HG03045 (cell line): Measurements from ENCODE around the gene IFNAR1.
A peak's percentile ranks its signal among the peaks of the same experiment; 100 is the strongest.
"Not testable (repeated sequence)": the region's sequence is repeated elsewhere in the genome, so short reads cannot be mapped to it uniquely, and the experiment has no call there.

Experiments
- ATAC-seq: cut with Tn5 transposase; IDR thresholded peaks from one replicate; pipeline ENCODE4 v1.9.1; 2021; ENCODE audit warnings: mild to moderate bottlenecking, moderate library complexity; ENCODE audit not compliant: unreplicated experiment

Gene IFNAR1

DNA sequence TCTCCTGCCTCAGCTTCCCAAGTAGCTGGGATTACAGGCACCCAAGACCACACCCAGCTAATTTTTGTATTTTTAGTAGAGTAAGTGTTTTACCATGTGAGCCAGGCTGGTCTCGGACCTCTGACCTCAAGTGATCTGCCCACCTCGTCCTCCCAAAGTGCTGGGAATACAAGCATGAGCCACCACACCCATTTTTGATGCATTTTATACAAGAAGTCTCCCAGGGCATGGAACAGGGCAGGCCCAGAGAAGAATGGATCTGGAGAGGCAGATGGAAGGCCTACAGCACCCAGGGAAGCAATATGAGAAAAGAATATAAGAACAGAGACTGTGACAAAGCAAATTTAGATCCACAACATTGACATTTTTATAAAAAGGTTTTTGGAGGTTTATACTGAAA is 18.8 kb upstream of the IFNAR1 start:
- no peak for ATAC-seq

DNA sequence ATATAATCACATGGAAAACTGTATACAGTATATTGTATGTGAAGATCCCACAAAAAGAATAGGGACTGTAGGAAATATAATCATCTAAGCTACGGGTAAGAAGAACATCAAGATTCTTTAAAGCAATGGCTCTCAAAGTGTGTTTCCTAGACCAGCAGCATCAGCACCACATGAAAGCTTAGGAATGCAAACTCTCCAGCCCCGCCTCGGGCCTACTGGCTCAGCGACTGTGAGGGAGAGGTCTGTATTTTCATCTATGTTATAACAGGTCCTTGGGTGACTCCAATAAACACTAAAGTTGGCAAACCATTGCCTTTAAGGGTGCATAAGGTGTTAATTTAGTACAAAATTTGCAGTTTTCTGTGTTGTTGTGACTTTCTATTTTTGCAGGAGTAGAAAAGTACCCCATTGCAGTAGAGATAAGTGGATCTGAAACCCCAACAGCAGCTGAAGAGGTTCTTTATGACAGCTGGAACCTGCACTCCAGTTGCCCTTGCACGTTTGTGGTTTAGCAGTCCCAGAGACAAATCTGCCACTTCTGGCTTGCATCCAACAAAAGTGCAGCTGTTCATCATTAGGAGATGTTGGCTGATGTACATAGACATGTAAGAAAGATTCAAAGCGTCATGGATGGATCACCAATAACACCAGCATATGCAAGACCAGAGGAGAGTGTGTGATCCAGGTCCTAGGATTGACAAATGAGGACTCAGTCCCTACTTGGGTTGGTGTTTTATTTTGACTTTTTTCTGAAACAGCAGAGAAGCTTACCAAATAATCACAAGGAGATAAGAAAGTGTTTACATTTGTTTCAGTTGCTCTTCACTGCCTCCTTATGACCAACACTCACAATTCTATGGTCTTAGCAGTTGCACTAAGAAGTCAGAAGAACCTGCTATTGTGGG is 15.9 kb upstream of the IFNAR1 start:
- peak; percentile 76 for ATAC-seq

DNA sequence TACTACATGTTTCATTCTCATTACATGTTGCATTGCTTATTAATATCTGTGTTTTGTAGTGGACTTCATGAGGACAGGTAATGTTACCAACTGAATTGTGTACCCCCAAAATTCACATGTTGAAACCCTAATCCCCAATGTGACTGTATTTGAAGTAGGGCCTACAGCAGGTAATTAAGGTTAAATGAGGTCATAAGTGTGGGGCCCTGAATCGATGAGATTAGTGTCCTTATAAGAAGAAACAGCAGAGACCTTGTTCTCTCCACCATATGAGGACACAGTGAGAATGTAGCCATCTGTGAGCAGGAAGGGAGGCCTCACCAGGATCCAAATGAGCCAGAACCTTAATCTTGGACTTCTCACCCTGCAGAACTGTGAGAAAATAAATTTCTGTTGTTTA is 15.0 kb upstream of the IFNAR1 start:
- no peak for ATAC-seq

GRCh38 chr21:33312121-33312520 is 12.6 kb upstream of the IFNAR1 start:
- ATAC-seq = no peak

GRCh38 chr21:33313183-33313582 is 11.6 kb upstream of the IFNAR1 start:
- ATAC-seq = no peak

DNA sequence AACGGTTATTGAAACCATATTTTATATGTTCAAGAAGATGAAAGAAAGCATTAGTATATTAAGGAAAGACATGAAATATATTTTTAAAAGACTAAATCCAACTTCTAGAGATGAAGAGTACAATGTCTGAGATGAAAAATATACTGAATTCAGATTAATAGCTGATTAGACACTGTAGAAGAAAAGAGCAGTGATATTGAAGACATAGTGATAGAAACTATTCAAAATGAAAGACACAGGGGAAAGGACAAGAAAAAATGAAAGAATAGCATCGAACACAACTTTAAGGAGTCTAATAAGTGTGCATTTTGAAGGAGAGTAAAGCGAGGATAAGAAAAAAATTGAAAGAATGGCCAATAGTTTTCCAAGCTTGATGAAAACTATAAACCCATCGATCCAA is 11.2 kb upstream of the IFNAR1 start:
- ATAC-seq = no peak

DNA sequence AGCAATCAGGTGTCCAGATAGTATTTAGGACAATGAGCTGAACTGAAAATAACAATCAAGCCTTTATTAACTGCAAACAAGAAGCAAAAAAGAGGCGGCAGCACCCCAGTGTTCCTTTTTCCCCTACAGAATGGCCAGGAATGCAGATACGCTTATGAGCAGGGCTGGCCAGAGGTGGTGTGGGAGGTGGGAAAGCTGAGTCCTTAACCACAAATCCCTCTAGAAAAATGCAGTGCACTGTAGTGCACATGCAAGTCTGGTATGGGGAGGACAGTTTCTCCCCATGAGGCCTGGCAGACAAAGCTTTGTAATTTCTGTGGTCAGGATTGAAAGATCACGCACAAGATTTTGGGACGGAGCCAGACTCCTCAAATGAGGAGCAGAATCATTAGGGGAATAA is 10.7 kb upstream of the IFNAR1 start:
- ATAC-seq = no peak

- ATAC-seq = no peak
Observed at GRCh38 chr21:33315946-33316710, 8.6 kb upstream of the IFNAR1 start.

DNA sequence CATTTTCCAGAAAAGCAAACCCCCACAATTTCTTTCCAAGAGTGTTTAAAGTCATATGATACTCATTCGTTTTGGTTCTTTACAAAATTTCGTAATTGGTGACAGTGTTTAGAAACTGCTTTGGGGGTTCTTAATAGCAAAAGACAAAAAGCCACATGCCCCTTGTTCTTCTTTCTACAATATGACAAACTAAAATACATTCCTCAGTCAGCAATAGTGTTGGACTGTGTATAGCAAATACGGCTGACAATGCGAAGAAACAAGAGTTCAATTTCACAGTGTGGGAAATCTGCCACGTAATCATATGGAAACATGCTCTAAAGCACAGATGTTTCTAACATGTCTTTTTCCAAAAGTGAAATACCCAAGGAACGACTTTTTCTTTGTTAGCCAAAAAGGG is 7.6 kb upstream of the IFNAR1 start:
- no peak for ATAC-seq

GRCh38 chr21:33317786-33318486 is 6.8 kb upstream of the IFNAR1 start:
- no peak for ATAC-seq

DNA sequence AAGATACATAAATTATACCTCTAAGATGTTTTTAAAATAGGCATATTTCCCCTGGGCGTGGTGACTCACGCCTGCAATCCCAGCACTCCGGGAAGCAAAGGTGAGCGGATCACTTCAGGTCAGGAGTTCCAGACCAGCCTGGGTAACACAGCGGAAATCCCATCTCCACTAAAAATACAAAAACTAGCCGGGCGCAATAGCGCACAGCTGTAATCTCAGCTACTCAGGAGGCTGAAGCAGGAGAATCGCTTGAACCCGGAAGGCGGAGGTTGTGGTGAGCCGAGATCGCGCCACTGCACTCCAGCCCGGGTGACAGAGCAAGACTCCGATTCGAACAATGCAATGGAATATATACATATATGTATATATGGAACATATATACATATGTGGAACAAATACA is 3.8 kb upstream of the IFNAR1 start:
- not testable (repeated sequence) for ATAC-seq

DNA sequence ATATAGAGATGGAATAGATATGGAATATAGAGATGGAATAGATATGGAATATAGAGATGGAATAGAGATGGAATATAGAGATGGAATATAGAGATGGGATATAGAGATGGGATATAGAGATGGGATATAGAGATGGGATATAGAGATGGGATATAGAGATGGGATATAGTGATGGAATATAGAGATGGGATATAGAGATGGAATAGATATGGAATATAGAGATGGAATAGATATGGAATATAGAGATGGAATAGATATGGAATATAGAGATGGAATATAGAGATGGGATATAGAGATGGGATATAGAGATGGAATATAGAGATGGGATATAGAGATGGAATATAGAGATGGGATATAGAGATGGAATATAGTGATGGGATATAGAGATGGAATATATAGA is 1.2 kb upstream of the IFNAR1 start:
- ATAC-seq = not testable (repeated sequence)

DNA sequence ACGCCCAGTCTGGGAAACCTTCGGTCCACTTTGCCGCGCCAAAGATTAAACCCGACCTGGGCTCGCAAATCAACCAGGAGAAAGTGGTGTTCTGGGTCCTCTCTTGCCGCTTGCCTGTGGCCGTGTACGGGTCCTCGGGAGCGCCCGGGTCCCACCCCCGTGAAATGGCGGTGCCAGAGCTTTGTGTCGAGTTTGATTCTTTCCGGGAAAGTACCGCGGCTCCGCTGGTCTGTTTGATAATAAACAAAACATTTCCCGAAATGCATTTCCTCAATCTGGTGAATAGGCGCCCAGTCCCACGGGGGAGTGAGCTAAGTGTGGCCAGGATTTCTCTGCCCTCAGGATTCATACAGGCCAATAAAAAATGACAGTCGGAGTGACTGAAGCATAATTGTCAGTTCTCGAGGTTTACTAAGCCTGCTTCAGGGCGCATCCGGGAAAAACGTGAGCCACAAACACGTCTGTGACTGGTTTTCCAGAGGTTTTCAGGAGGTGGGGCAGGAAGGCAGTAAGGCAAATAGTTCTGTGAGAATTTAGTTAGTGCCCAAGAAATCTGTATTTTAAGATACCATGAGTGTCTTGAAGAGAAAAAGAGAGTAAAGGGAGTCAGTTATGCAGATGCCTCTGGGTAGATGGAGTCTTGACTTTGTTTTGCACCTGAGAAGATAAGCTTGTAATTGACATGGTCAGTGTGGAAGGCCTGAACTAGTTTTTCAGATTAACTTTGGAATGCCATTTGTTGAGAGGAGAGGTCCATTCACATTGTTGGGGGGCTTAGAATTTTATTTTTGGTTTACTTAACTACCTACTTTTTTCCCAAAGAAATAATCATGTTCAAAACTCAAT is 675 bp downstream of the IFNAR1 start:
- ATAC-seq = peak; percentile 33

GRCh38 chr21:33327326-33327725 is 2.6 kb downstream of the IFNAR1 start:
- ATAC-seq = no peak

GRCh38 chr21:33327792-33328433 is 3.1 kb downstream of the IFNAR1 start:
- no peak for ATAC-seq

GRCh38 chr21:33330726-33331125 is 6.0 kb downstream of the IFNAR1 start:
- no peak for ATAC-seq

DNA sequence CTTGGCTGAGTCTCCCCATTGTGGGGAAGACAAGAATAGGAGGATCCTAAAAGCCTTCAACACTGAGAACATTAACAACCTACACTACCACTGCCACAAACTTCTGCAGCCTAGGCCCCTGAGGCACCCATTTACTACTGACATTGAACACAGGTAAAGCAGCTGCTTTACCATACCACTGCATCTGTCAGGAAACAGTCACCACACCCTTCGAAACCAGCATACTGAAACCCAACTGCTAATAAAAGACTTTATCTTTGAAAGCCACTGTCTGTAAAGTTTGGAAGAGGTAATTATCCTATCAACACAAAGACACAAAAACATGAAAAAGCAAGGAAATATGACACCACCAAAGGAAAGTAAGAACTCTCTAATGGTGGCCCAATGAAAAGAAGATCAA is 7.4 kb downstream of the IFNAR1 start:
- peak; percentile 64 for ATAC-seq

GRCh38 chr21:33334191-33334590 is 9.4 kb downstream of the IFNAR1 start:
- ATAC-seq = no peak

- no peak for ATAC-seq
Observed at GRCh38 chr21:33334824-33335223, 10.1 kb downstream of the IFNAR1 start.

GRCh38 chr21:33339135-33339534 is 14.4 kb downstream of the IFNAR1 start:
- ATAC-seq = no peak
